HG02571 (cell line): ENCODE data around the gene HKDC1.
"Not testable (repeated sequence)": the region's sequence is repeated elsewhere in the genome, so short reads cannot be mapped to it uniquely, and the experiment has no call there.

Experiments used
- ATAC-seq: cut with Tn5 transposase; IDR thresholded peaks from one replicate; pipeline ENCODE4 v1.9.1; 2021; ENCODE audit warnings: mild to moderate bottlenecking, moderate library complexity; ENCODE audit not compliant: unreplicated experiment

HKDC1 gene

GRCh38 chr10:69278446-69278963 lies 58.4 kb downstream of the HKDC1 start, which contains the start of gene HK1:
HK1 (plus strand) TSS chr10:69278496.
- ATAC-seq = no peak

GRCh38 chr10:69279110-69279509 lies 59.0 kb downstream of the HKDC1 start:
- no peak for ATAC-seq

DNA sequence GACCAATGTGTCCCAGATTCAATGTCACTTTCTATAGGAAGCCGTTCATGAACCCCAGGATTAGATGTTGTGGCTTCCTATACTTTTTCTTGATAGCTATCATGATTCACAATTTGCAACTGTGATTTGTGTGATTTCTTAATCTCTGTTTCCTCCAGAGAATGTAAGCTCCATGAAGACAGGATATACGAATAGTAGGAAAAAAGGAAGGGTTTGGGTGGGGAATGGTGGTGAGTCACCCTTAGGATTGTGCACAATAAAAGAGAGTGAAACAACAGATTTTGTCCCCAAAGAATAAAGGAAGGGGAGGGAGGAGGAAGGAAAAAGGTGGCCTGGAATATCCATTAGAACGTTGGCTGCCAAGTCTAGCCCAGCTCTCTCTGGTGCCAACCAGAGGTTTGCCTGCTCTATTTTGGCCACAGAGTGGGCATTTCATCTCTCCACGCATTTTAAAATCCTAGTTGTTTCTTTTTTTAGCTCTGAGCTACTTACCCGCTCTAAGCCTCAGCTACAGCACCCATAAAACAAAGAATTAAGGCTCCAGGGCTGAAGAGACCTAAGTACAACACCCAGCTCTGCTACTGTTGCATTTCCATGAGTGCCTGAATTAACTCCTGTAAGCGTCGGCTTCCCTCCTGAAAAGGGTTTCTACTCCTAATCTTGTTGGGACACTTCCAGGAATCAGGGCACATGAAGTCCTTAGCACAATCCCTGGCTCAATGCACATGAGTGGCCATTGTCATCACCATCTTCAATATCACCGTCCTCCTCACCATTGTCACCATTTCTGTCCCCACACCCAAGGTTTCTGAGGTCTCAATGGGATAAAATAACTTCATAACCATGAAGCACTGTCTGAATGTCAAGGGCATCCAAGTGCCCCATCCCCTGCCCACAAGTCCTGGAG lies 61.6 kb downstream of the HKDC1 start:
- ATAC-seq = no peak

DNA sequence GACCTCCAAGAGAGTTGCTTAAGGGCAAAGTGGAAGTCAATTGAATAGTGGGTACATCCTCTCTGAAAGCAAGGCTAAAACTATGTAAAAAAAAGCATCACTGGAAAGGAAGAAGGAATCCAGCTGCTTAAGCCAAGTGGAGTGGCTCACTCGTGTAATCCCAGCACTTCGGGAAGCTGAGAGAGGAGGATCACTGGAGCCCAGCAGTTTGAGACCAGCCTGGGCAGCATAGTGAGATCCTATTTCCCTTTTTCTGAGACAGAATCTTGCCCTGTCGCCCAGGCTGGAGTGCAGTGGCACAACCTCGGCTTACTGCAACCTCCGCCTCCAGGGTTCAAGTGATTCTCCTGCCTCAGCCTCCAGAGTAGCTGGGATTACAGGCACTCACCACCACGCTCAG lies 64.3 kb downstream of the HKDC1 start:
- not testable (repeated sequence) for ATAC-seq

DNA sequence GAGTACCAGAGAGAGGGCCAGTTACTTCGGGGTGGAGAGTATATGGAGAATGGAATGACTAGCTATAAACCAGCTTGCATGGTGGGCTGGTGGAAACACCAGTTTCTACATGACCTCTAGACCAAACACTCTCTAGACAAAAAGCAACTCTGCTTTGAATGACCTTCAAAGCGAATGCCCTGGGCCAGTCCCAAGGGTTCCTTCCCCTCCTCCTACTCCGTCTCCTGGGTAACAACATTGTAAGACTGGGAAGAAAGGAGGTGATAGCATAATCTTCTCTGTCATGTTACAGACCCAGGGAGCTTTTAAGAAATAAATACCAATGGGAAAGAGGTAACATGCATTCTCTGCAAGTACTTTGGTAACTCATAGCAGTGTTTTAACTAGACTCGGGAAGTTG lies 65.6 kb downstream of the HKDC1 start:
- no peak for ATAC-seq

DNA sequence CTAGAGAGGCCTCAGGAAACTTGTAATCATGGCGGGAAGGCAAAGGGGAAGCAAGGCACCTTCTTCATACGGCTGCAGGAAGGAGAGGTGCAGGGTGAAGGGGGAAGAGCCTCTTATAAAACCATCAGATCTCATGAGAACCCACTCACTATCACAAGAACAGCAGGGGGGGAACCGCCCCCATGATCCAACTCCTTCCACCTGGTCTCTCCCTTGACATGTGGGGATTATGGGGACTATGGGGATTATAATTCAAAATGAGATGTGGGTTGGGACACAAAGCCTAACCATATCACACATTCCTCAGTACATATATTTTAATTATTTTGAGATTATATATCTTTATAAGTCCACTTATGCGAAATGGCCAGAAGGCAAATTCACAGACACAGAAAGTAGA lies 67.0 kb downstream of the HKDC1 start:
- ATAC-seq = no peak

DNA sequence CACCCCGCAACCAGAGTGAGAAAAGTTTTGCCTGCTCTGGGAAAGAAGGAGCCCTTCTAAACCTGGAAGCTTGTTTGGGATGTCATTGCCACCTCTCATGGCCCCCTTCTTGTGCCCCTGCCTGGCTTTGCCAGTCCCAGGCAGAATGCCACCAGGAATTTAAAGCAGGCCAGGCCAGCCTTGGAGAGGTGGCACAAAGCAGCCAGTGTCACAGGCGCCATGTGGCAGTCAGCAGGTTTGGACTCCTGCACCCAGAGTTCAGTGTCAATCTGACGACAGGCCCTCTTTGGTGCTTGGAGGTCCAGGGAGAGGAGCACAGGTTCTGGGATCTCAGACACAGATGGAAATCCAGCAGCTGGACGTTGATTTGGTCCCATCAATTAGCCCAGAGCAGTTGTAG lies 70.9 kb downstream of the HKDC1 start:
- ATAC-seq = no peak

DNA sequence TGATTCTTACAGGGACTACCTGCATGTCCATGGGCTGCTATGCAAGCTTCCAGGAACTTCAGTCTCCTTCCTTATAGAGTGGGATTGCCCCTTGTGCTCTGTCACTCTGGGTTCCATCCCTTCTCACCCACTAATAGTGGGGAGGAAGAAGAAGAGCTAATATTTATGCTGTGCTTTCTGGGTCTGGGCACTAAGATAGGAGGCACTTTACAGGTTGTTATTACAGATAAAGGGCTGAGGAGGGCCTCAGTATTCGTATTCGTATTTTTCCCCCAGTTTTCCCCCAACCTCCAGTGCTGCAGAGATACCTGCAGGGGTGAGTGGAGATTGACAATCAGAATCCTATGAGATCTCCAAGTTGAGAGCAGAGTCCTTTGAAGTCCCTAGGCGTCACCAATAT lies 72.3 kb downstream of the HKDC1 start:
- ATAC-seq = no peak

DNA sequence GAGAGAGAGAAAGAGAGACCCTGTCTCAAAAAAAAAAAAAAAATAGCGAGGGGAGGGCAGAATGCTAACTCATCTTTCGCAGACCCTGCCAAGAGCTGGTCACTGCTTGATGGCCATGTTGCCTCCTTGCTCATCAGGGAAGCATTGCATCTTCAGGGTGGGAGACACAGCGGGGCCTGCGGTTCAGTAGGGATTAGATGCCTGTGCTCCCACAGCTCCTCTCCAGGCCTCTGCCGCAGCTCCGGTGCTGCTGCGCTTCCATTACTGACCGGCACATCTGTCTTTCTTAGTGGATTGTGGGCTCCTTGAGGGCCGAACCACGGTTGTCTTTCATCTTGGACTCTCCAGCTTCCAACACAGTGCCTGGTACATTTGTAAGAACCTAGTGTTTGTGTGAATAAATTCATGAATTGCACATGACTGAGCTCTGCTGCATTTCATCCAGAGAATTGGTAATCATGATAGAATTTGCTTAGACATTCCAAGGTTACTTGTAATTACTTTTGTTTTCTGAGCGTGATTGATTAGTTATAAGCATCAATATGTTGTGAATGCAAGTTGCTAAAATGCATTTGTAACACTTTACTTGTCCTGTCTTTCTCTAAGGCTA lies 75.0 kb downstream of the HKDC1 start:
- ATAC-seq = no peak

- ATAC-seq = no peak
Observed at GRCh38 chr10:69303632-69304051, 83.5 kb downstream of the HKDC1 start.

DNA sequence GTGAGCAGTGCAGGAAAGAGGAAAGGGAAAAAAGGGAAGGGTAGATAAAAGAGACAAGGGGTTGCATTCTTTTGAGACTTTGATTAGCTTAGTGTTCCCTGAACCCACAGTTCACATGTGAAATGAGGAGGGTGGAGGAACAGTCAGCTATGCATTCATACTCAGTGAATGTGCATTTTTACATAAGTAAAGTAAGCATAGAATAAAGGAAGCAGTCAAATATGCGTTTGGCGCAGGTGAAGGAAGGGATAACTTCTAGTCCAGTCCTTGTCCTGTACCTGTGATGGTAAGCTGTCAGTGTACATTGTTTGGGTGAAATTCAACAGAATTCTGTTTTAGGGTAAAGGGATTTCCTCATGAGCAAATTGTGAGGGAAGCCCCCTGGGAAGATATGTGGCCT lies 86.3 kb downstream of the HKDC1 start:
- ATAC-seq = no peak

DNA sequence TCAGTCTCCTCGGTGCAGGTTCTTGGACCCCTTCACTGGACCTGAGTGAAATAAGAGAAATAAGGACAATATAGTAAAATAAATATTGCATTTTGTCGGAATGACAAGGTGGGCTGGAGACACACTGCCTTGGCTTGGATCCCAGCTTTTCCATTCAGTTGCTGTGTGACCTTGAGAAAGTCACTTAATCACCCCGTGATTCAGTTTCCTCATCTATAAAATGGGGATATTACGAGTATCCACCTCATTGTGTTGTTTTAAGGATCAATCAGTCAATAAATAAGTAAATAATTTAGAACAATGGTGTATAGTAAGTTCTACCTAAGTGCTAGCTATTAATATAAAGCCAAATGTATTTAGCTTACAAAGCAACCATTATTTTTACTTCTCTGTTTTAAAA lies 87.3 kb downstream of the HKDC1 start:
- no peak for ATAC-seq

DNA sequence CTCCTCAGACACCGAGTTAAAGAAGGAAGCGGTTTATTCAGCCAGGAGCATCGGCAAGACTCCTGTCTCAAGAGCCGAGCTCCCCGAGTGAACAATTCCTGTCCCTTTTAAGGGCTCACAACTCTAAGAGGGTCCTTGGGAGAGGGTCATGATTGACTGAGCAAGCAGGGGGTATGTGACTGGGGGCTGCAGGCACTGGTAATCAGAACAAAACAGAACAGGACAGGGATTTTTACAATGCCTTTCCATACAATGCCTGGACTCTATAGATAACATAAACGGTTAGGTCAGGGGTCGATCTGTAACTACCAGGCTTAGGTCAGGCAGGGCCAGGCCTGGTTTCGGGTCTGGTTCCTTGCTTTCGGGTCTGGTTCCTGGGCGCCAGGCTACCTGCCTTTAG lies 88.2 kb downstream of the HKDC1 start:
- ATAC-seq = not testable (repeated sequence)

DNA sequence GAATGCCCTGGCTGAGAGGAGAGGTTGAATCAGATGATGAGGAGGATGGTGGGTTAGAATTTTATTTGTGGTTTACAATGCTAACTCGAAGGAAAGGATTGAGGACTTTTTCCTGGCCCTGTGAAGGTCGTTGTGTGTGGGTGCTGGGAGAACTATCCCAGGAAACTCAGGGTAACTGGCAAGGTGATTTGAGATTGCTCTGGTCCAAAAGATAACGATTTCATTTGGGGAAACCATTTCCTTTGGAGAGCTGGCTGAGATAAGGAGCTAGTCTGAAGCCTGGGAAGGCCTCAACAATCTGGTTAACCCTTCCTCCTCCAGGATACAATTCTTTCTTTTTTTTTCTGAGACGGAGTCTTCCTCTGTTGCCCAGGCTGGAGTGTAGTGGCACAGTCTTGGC lies 91.2 kb downstream of the HKDC1 start:
- ATAC-seq = no peak

DNA sequence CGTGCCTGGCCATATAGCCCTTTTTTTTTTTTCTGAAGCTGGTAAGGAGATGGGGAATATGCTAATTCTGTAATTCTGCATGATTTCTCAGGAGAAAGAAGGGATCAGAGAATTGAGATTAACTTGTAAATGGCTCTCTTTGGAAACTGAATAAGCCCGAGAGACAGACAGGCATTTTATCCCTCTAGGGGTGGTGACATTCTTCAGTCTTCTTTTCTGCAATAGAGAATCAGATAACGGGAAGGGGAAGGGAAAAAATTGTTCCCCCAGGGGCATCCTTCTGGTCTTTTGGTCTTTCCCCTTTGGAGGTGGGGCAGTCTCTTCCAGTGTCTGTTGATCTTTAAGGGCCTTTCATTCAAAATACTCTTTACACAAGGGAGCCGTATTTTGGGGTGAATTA lies 92.4 kb downstream of the HKDC1 start:
- no peak for ATAC-seq

GRCh38 chr10:69315100-69315542 lies 95.0 kb downstream of the HKDC1 start:
- no peak for ATAC-seq

GRCh38 chr10:69315610-69316312 lies 95.6 kb downstream of the HKDC1 start:
- no peak for ATAC-seq

DNA sequence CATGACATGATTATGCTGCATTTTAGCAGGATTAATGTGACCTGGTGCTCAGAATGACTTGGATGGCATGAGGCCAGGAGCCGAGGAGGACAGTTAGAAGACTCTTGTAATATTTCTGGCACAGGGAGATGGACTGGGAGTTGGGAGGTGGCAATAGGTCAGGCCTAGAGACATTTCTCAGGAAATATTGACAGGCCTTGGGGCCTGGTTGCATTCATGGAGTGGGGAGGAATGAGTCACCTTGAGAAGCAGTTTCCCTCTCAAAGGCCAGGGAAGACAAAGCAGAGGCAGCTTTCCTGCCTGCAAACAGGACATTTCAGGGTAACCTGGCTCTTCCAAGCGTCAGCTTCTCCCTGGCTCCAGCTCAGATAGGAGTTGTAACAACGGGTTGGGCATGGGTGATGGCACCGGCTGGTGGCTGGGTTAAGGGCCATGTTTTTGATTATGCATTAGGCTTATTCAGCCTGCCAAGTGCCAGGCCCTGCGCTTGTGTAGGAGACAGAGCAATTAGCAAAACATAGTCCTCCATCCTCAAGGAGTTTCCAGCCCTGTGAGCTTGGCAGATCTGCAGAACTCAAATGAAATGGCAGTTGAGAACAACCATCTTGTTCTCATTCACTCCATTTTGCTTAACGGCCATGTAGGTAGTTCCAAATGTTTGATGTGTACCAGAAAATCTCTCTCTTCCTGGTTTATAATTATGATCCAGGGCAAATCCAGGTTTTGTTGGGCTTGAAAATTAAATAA lies 96.4 kb downstream of the HKDC1 start:
- ATAC-seq = no peak
